GM12878 (cell line): ENCODE data around the gene ELOVL5. TPM values are rescaled to one million over a fixed set of nuclear protein-coding genes. Genes with fewer than 3 reads are reported as not detected.
A peak's percentile ranks its signal among the peaks of the same experiment; 100 is the strongest.

Experiments
- ATAC-seq: fragments of 200-7000 bp; cut with Tn5 transposase; 3 replicates; pipeline ENCODE4 v1.9.1; 2020; ENCODE audit warnings: mild to moderate bottlenecking, moderate library complexity
- BruUV-seq: library from RNA; stranded (reverse); fragments of 400-500 nt; replicated peaks from 2 replicates; lab custom pipeline; 2021; lab: Mats Ljungman, UMichigan
- CTCF ChIA-PET: fragments of 300-600 bp; sonication (Branson Sonifier 250); formaldehyde crosslinking; extraction: SDS; loops from one replicate; lab custom pipeline; 2021; ENCODE audit warnings: inconsistent platforms; lab: Yijun Ruan, JAX
- POLR2A ChIA-PET: fragments of 350-600 bp; formaldehyde crosslinking; extraction: SDS; loops from one replicate; lab custom pipeline; 2021; ENCODE audit warnings: inconsistent platforms; lab: Charles Lee
- RAD21 ChIA-PET: fragments of 300-600 bp; sonication (Branson Sonifier 250); formaldehyde crosslinking; loops from one replicate; lab custom pipeline; 2023; ENCODE audit warnings: antibody characterized with exemption; ENCODE audit not compliant: unreplicated experiment; lab: Charles Lee
- SMC1A ChIA-PET: fragments of 300-600 bp; sonication (Branson Sonifier 250); formaldehyde crosslinking; loops from one replicate; lab custom pipeline; 2023; ENCODE audit not compliant: unreplicated experiment, uncharacterized antibody; lab: Charles Lee
- DNase-seq: peaks from one replicate; pipeline ENCODE4 v3.0.0-alpha.2; 2011; ENCODE audit warnings: low read depth, low spot score
- FAIRE-seq: peaks from 3 replicates; lab custom pipeline; 2011; peaks lifted over from hg19 to GRCh38; lab: Jason Lieb, UNC
- H2AFZ ChIP-seq: 2 replicates; pipeline ENCODE4 v1.6.0; 2011; ENCODE audit warnings: low read depth, low read length, control low read depth; ENCODE audit not compliant: control insufficient read depth
- H3K27ac ChIP-seq: 2 replicates; pipeline ENCODE4 v1.5.1; 2011; ENCODE audit warnings: control low read depth; ENCODE audit not compliant: control insufficient read depth, insufficient read depth
- H3K27me3 ChIP-seq, 2 experiments: replicated peaks in 1 of 2; 2 replicates each; pipeline versions ENCODE4 v1.6.0 to v1.6.1; 2011; ENCODE audit warnings: low read length in 1 of 2; ENCODE audit not compliant: control insufficient read depth in 2 of 2, insufficient read depth in 2 of 2
- H3K36me3 ChIP-seq, 2 experiments: 2 replicates each; pipeline ENCODE4 v1.5.1; 2011; ENCODE audit warnings: low read length in 1 of 2; ENCODE audit not compliant: control insufficient read depth in 2 of 2, insufficient read depth in 2 of 2
- H3K4me1 ChIP-seq: 2 replicates; pipeline ENCODE4 v1.6.1; 2011; ENCODE audit warnings: mild to moderate bottlenecking, low read length, moderate library complexity, mixed read lengths; ENCODE audit not compliant: control insufficient read depth, insufficient read depth
- H3K4me2 ChIP-seq: 2 replicates; pipeline ENCODE4 v1.6.0; 2011; ENCODE audit warnings: control low read depth; ENCODE audit not compliant: control insufficient read depth, insufficient read depth
- H3K4me3 ChIP-seq: fragments of 200-600 bp; sonication (generic); 2 replicates; pipeline ENCODE4 v1.5.1; 2016
- H3K79me2 ChIP-seq: 2 replicates; pipeline ENCODE4 v1.6.0; 2011; ENCODE audit warnings: low read length; ENCODE audit not compliant: control insufficient read depth, insufficient read depth
- H3K9ac ChIP-seq: 2 replicates; pipeline ENCODE4 v1.8.0; 2011; ENCODE audit warnings: low read length, control low read depth, mixed read lengths; ENCODE audit not compliant: control insufficient read depth, insufficient read depth
- H3K9me3 ChIP-seq: replicated peaks from 3 replicates; pipeline ENCODE4 v1.5.1; 2011; ENCODE audit warnings: mild to moderate bottlenecking, low read length; ENCODE audit not compliant: control insufficient read depth, insufficient read depth
- H4K20me1 ChIP-seq: 2 replicates; pipeline ENCODE4 v1.6.0; 2011; ENCODE audit not compliant: control insufficient read depth, insufficient read depth
- CHD1 ChIP-seq: IDR thresholded peaks from 2 replicates; pipeline ENCODE4 v1.6.1; 2012; ENCODE audit warnings: low read depth, low read length, improper control_type of control experiment
- EGR1 ChIP-seq, 2 experiments: IDR thresholded peaks; 1 replicate in 1 of 2; 2 replicates in 1 of 2; pipeline ENCODE4 v1.6.1; 2011 to 2012; ENCODE audit warnings: low read depth in 2 of 2, low read length in 2 of 2, borderline replicate concordance in 1 of 2, mild to moderate bottlenecking in 1 of 2, moderate library complexity in 1 of 2
- GATAD2B ChIP-seq: fragments of 450-650 bp; conservative IDR thresholded peaks from 2 replicates; pipeline ENCODE4 v1.6.1; 2017; ENCODE audit warnings: low read depth, mild to moderate bottlenecking, moderate library complexity
- JUNB ChIP-seq: IDR thresholded peaks from 2 replicates; pipeline ENCODE4 v1.6.1; 2016; ENCODE audit warnings: antibody characterized with exemption, mild to moderate bottlenecking
- KLF5 ChIP-seq: fragments of 450-650 bp; IDR thresholded peaks from 2 replicates; pipeline ENCODE4 v1.6.1; 2014; ENCODE audit warnings: mild to moderate bottlenecking; ENCODE audit not compliant: partially characterized antibody
- MYC ChIP-seq: IDR thresholded peaks from 2 replicates; pipeline ENCODE4 v1.6.1; 2011; ENCODE audit warnings: mild to moderate bottlenecking, low read length, moderate library complexity, inconsistent platforms; ENCODE audit not compliant: insufficient read depth, insufficient replicate concordance, insufficient read length, severe bottlenecking
- NFYA ChIP-seq: IDR thresholded peaks from 2 replicates; pipeline ENCODE4 v1.6.1; 2011; ENCODE audit warnings: low read depth, mild to moderate bottlenecking, low read length, improper control_type of control experiment, borderline replicate concordance
- SMAD1 ChIP-seq: fragments of 450-650 bp; IDR thresholded peaks from 2 replicates; pipeline ENCODE4 v1.6.1; 2018; ENCODE audit warnings: mild to moderate bottlenecking, low read depth; ENCODE audit not compliant: partially characterized antibody
- SMARCA5 ChIP-seq: fragments of 450-650 bp; IDR thresholded peaks from 2 replicates; pipeline ENCODE4 v1.6.1; 2017; ENCODE audit warnings: mild to moderate bottlenecking
- SPI1 ChIP-seq: IDR thresholded peaks from 2 replicates; pipeline ENCODE4 v1.6.1; 2011; ENCODE audit warnings: low read depth, mild to moderate bottlenecking, low read length, moderate library complexity, borderline replicate concordance; ENCODE audit not compliant: insufficient read depth
- TARDBP ChIP-seq: IDR thresholded peaks from 2 replicates; pipeline ENCODE4 v1.6.1; 2016; ENCODE audit warnings: borderline replicate concordance
- ZBTB40 ChIP-seq: fragments of 450-650 bp; IDR thresholded peaks from 2 replicates; pipeline ENCODE4 v1.6.1; 2016; ENCODE audit warnings: mild to moderate bottlenecking, moderate library complexity, borderline replicate concordance
- ZNF274 ChIP-seq: IDR thresholded peaks from one replicate; pipeline ENCODE4 v1.8.0; 2011; ENCODE audit not compliant: insufficient read length, insufficient read depth
- WGBS: methylation state at CpG from one replicate; pipeline ENCODE4 v1.1.6; 2016; ENCODE audit warnings: low lambda C conversion rate; ENCODE audit not compliant: insufficient replicate concordance, insufficient coverage; ENCODE audit errors: missing lambda C conversion rate; 5-methylcytosine and 5-hydroxymethylcytosine counted together
- in situ Hi-C: fragments of 300-500 bp; cut with MboI; formaldehyde crosslinking; loops from 9 replicates; pipeline ENCODE4 v1.14.3; 2018; ENCODE audit warnings: mixed read lengths
- intact Hi-C: fragments of 100-400 bp; cut with micrococcal nuclease; formaldehyde crosslinking; loops from one replicate; pipeline ENCODE4 v1.14.2; 2022; ENCODE audit not compliant: unreplicated experiment
- polyA plus RNA-seq, 11 experiments: library from polyadenylated mRNA; depleted of rRNA in 4 of 11; unstranded in 6 of 11; stranded (reverse) in 5 of 11; fragments of >200 nt; fragmentation: Nextera tagmentation in 4 of 11; fragmentation: Illumina TruSeq in 1 of 11; extraction: Ambion mirVana in 4 of 11; extraction: Trizol in 1 of 11; gene quantifications; 1 replicate in 1 of 11; 2 replicates in 10 of 11; pipeline versions ENCODE4 v1.2.1 to v1.2.3, GENCODE V29; 2011 to 2016; ENCODE audit warnings: inconsistent platforms in 2 of 11, missing spikeins in 2 of 11, low read depth in 1 of 11
- total RNA-seq, 4 experiments: library from RNA; depleted of rRNA in 3 of 4; stranded (reverse); fragments of >200 nt in 3 of 4; fragmentation: Illumina TruSeq in 1 of 4; extraction: Trizol in 1 of 4; gene quantifications; 2 replicates each; pipeline versions ENCODE4 v1.2.1 to v1.2.3, GENCODE V29; 2013 to 2021
- TF ChIP-seq, protein P1 (sequence below): fragments of 450-650 bp; IDR thresholded peaks from 2 replicates; pipeline ENCODE4 v1.6.1; 2014; ENCODE audit warnings: mild to moderate bottlenecking

ELOVL5 gene
- total and polyA plus RNA-seq, 10 of the 15 experiments (the other 5 are each of a cell fraction or from before 2014, with no cell fraction given): 156 to 241 (median 196) TPM

- ChIA-PET SMC1A (interaction anchor here (0.6 to 2.2 kb wide), 22 partner anchors 9 to 187 kb away, joined by 3 to 15 read pairs (median 4); partner anchors contain the start of gene ELOVL5), POLR2A (interaction anchor here (0.7 to 3.1 kb wide), 25 partner anchors 8 to 1074 kb away, joined by 3 to 36 read pairs (median 6); partner anchors contain the start of gene ELOVL5), CTCF (interaction anchor here (0.7 to 2.8 kb wide), 9 partner anchors 10 to 83 kb away, joined by 3 to 14 read pairs (median 3); no protein-coding TSS in a partner anchor), RAD21 (interaction anchor here (0.7 to 2.6 kb wide), 18 partner anchors 11 to 187 kb away, joined by 3 to 26 read pairs (median 6); partner anchors contain the start of gene ELOVL5)
- BruUV-seq: no TSS peak
- peak overlapping the region; percentile 99 for H3K4me2 ChIP-seq
- no peaks in the 10 kb centered on the region for H3K36me3 ChIP-seq
- FAIRE-seq (peak; percentile 66), DNase-seq (peak; percentile 78), ATAC-seq (peak; percentile 95)
- H3K79me2 ChIP-seq: no peaks in the 10 kb centered on the region
- peak overlapping the region; percentile 86 for H3K27ac ChIP-seq
- H3K4me1 ChIP-seq: peaks cover 17% of the 10 kb centered on the region
- in situ Hi-C loops (no loop called here), intact Hi-C loops (loop anchor here (1.0 to 2.0 kb wide), 3 partner anchors 10 to 102 kb away; no protein-coding TSS in a partner anchor)
- WGBS: under 1% methylated on average over 49 of the region's 73 CpGs
- no peaks in the 10 kb centered on the region for H4K20me1 ChIP-seq
- peak overlapping the region; percentile 92 for H3K9ac ChIP-seq
- H3K27me3 ChIP-seq: no peaks in the 10 kb centered on the region
- H3K4me3 ChIP-seq: peak overlapping the region; percentile 76
- peak overlapping the region; percentile 95 for H2AFZ ChIP-seq
- H3K9me3 ChIP-seq: no peaks in the 10 kb centered on the region; the same call in 2 of the 3 replicates
- no peak for TF ChIP-seq TARDBP
- TF ChIP-seq EGR1 (IDR thresholded peaks at IDR 0.05; ENCODE audit: borderline replicate concordance in 1 of 2, low read depth in 2 of 2, low read length in 2 of 2): peak in 1 of 2 experiments; percentile 84; a peak in 2 of 3 replicates
- TF ChIP-seq NFYA: no peak
- no peak for TF ChIP-seq ZBTB40
- peak; percentile 51 for TF ChIP-seq SMAD1
- peak; percentile 90 for TF ChIP-seq GATAD2B
- TF ChIP-seq, protein P1, sequence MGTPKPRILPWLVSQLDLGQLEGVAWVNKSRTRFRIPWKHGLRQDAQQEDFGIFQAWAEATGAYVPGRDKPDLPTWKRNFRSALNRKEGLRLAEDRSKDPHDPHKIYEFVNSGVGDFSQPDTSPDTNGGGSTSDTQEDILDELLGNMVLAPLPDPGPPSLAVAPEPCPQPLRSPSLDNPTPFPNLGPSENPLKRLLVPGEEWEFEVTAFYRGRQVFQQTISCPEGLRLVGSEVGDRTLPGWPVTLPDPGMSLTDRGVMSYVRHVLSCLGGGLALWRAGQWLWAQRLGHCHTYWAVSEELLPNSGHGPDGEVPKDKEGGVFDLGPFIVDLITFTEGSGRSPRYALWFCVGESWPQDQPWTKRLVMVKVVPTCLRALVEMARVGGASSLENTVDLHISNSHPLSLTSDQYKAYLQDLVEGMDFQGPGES: no peak
- no peak for TF ChIP-seq ZNF274
- no peak for TF ChIP-seq SPI1
- no peak for TF ChIP-seq MYC
- peak; percentile 53 for TF ChIP-seq KLF5
- TF ChIP-seq JUNB: no peak
- TF ChIP-seq CHD1: no peak
- TF ChIP-seq SMARCA5: peak; percentile 13; the same call in 1 of the 2 replicates
These were observed 10.5 kb upstream of the ELOVL5 start for GRCh38 chr6:53359095-53359842.
